Tibial nerve (tissue), 4 donors: Measurements from ENCODE around the gene HUWE1.

Source experiments
- EP300 ChIP-seq, 2 donors: sonication (generic); formaldehyde crosslinking; IDR thresholded peaks; one replicate each; pipeline ENCODE4 v1.6.1; 2017; ENCODE audit warnings: antibody characterized with exemption in 2 of 2, mild to moderate bottlenecking in 1 of 2
- TF ChIP-seq, protein P1 (sequence below), 5 experiments: fragments of 200-600 bp in 3 of 5; fragments of 450-650 bp in 2 of 5; sonication (generic) in 3 of 5; IDR thresholded peaks; one replicate each; pipeline ENCODE4 v1.5.1; 2016 to 2019; ENCODE audit warnings: antibody characterized with exemption in 5 of 5, mild to moderate bottlenecking in 3 of 5, moderate library complexity in 2 of 5

DNA sequence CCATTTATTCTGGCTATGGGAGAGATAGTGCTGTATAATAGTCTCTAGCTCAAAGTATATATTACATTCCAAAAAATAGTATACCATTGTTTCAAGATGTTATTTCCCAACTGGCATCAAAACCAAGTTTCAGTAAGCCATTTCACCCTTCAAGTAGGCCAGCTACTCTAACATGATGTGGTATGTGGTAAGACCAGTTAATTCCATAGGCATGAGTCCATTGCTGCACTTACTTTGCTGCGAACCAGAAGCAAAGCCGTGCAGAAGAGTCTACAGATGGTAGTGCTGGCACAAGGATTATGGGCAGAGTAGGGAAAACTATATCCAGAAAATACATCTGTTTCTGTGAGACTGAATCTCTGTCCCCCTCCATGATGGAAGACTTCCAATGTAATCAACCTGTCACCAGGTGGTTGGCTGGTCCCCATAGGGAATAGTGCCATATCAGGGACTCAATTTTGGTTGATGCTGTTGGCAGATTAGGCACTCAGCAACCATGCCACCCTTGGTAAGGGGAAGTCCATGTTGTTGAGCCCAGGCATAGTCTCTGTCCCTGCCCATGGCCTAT, 202.6 kb downstream of the HUWE1 start:
- TF ChIP-seq, protein P1, sequence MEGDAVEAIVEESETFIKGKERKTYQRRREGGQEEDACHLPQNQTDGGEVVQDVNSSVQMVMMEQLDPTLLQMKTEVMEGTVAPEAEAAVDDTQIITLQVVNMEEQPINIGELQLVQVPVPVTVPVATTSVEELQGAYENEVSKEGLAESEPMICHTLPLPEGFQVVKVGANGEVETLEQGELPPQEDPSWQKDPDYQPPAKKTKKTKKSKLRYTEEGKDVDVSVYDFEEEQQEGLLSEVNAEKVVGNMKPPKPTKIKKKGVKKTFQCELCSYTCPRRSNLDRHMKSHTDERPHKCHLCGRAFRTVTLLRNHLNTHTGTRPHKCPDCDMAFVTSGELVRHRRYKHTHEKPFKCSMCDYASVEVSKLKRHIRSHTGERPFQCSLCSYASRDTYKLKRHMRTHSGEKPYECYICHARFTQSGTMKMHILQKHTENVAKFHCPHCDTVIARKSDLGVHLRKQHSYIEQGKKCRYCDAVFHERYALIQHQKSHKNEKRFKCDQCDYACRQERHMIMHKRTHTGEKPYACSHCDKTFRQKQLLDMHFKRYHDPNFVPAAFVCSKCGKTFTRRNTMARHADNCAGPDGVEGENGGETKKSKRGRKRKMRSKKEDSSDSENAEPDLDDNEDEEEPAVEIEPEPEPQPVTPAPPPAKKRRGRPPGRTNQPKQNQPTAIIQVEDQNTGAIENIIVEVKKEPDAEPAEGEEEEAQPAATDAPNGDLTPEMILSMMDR (IDR thresholded peaks at IDR 0.05): no peak
- no peak for TF ChIP-seq EP300 (IDR thresholded peaks at IDR 0.05)
